CD4-positive, CD25-positive, alpha-beta regulatory T cell (primary cell): ENCODE data around the gene SDK1. TPM values are rescaled to one million over a fixed set of nuclear protein-coding genes. Genes with fewer than 3 reads are reported as not detected.
"Not testable (repeated sequence)": the region's sequence is repeated elsewhere in the genome, so short reads cannot be mapped to it uniquely, and the experiment has no call there.

Source experiments
- ATAC-seq, 2 donors: fragments of 150-1000 bp; cut with Tn5 transposase; one replicate each; pipeline ENCODE4 v1.10.0; 2021; ENCODE audit warnings: low read depth in 2 of 2, moderate number of reproducible peaks in 2 of 2, moderate library complexity in 1 of 2
- DNase-seq, 3 donors: peaks; one replicate each; pipeline versions ENCODE4 v3.0.0 to v3.0.0-alpha.2; 2012 to 2022; ENCODE audit warnings: mixed read lengths in 1 of 3
- H3K27ac ChIP-seq: one replicate; pipeline ENCODE4 v1.7.0; 2013; ENCODE audit warnings: mild to moderate bottlenecking, low read length; ENCODE audit not compliant: insufficient read depth, poor library complexity, severe bottlenecking
- H3K27me3 ChIP-seq: one replicate; pipeline ENCODE4 v1.7.0; 2013; ENCODE audit warnings: low read length; ENCODE audit not compliant: control insufficient read depth, insufficient read depth
- H3K36me3 ChIP-seq: one replicate; pipeline ENCODE4 v1.7.0; 2013; ENCODE audit warnings: mild to moderate bottlenecking, low read length, moderate library complexity; ENCODE audit not compliant: control insufficient read depth, insufficient read depth
- H3K4me1 ChIP-seq: 2 replicates; pipeline ENCODE4 v1.7.0; 2013; ENCODE audit warnings: mild to moderate bottlenecking, low read length; ENCODE audit not compliant: insufficient read depth, control insufficient read depth, poor library complexity, severe bottlenecking
- H3K4me3 ChIP-seq: one replicate; pipeline ENCODE4 v1.7.0; 2013; ENCODE audit warnings: low read depth, mild to moderate bottlenecking, low read length, moderate library complexity
- H3K9me3 ChIP-seq, 2 experiments: 1 replicate in 1 of 2; 2 replicates in 1 of 2; pipeline ENCODE4 v1.7.0; 2013; ENCODE audit warnings: low read length in 2 of 2, mild to moderate bottlenecking in 1 of 2, moderate library complexity in 1 of 2; ENCODE audit not compliant: control insufficient read depth in 2 of 2
- H3K27ac Mint-ChIP-seq, 3 donors: one replicate each; pipeline ENCODE4 v1.8.0; 2020 to 2022; ENCODE audit warnings: mild to moderate bottlenecking in 3 of 3, mixed read lengths in 3 of 3, moderate library complexity in 2 of 3
- H3K27me3 Mint-ChIP-seq: one replicate; pipeline ENCODE4 v1.8.0; 2022; ENCODE audit warnings: mild to moderate bottlenecking, mixed read lengths
- H3K36me3 Mint-ChIP-seq: one replicate; pipeline ENCODE4 v1.8.0; 2020; ENCODE audit warnings: mixed read lengths
- H3K4me1 Mint-ChIP-seq, 4 donors: one replicate each; pipeline ENCODE4 v1.8.0; 2020 to 2022; ENCODE audit warnings: mixed read lengths in 4 of 4, mild to moderate bottlenecking in 1 of 4
- H3K4me3 Mint-ChIP-seq, 4 donors: one replicate each; pipeline ENCODE4 v1.8.0; 2020 to 2022; ENCODE audit warnings: mild to moderate bottlenecking in 4 of 4, mixed read lengths in 4 of 4, moderate library complexity in 3 of 4
- H3K9me3 Mint-ChIP-seq, 7 donors: one replicate each; pipeline ENCODE4 v1.8.0; 2020 to 2022; ENCODE audit warnings: mixed read lengths in 7 of 7, mild to moderate bottlenecking in 3 of 7, moderate library complexity in 2 of 7
- polyA plus RNA-seq, 4 donors: library from polyadenylated mRNA; unstranded; fragments of 300-500 nt; fragmentation: Illumina TruSeq; gene quantifications; one replicate each; pipeline ENCODE4 v1.2.3, GENCODE V29; 2021
- total RNA-seq: library from RNA; stranded (reverse); gene quantifications from one replicate; pipeline ENCODE4 v1.2.3, GENCODE V29; 2022

The SDK1 gene
- total and polyA plus RNA-seq, 5 donors from 2014 or later: 0.47 TPM; not detected in 4

DNA sequence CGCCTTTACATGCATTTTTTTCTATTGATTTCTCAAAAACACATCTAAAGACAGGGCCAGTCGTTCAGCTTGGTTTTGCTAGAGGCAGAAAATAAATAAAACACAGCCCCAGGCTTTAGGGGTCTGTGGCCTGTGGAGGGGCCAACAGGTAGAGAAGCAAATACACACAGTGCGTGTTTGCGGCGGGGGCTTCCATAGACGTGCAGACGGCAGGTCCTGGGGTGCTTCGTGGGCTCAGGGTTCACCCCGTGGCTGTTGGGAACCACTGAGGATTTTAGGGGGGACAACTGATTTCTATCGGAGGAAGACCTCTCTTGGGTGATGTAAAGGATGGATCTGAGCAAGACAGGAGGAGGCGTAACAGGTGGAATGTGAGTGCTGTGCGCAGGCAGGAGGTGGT lies 935.3 kb downstream of the SDK1 start:
- Mint-ChIP-seq H3K27me3 (peaks cover 5% of the 10 kb centered on the region), H3K4me1 (peaks cover 0 to 7% (median 0%) of the 10 kb centered on the region in 4 donors), H3K36me3 (no peaks in the 10 kb centered on the region), H3K9me3 (peaks cover 0 to 2% (median 0%) of the 10 kb centered on the region in 7 donors), H3K27ac (no peak overlapping the region), H3K4me3 (no peak overlapping the region)
- H3K4me3 ChIP-seq: no peak overlapping the region
- no peak for DNase-seq
- H3K9me3 ChIP-seq: no peaks in the 10 kb centered on the region
- H3K4me1 ChIP-seq: no peaks in the 10 kb centered on the region
- H3K36me3 ChIP-seq: no peaks in the 10 kb centered on the region
- no peak overlapping the region for H3K27ac ChIP-seq
- no peaks in the 10 kb centered on the region for H3K27me3 ChIP-seq
- ATAC-seq: no peak

DNA sequence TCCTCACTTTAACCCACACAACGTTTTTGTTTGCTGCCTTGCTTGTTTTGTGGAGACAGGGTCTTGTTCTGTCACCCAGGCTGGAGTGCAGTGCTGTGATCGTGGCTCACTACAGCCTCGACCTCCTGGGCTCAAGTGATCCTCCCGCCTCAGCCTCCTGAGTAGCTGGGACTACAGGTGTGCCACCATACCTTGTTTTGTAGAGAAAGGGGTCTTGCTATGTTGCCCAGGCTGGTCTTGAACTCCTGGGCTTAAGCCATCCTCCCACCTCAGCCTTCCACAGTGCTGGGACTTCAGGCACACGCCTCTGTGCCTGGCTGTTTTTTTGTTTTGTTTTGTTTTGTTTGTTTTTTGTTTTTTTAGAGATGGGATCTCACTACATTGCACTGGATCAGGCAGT lies 935.8 kb downstream of the SDK1 start:
- H3K36me3 Mint-ChIP-seq, H3K27ac ChIP-seq, H3K4me1 ChIP-seq, H3K27ac Mint-ChIP-seq, DNase-seq, H3K9me3 Mint-ChIP-seq, H3K9me3 ChIP-seq, H3K4me3 Mint-ChIP-seq, H3K27me3 Mint-ChIP-seq, ATAC-seq, H3K36me3 ChIP-seq, H3K27me3 ChIP-seq, H3K4me3 ChIP-seq, H3K4me1 Mint-ChIP-seq: not testable (repeated sequence)

GRCh38 chr7:4237296-4238235 lies 936.5 kb downstream of the SDK1 start:
- Histone ChIP-seq H3K4me3 (no peak overlapping the region), H3K27me3 (no peaks in the 10 kb centered on the region), H3K9me3 (no peaks in the 10 kb centered on the region), H3K27ac (no peak overlapping the region), H3K4me1 (no peaks in the 10 kb centered on the region), H3K36me3 (no peaks in the 10 kb centered on the region)
- H3K36me3 Mint-ChIP-seq: no peaks in the 10 kb centered on the region
- ATAC-seq (no peak), DNase-seq (no peak)
- H3K27ac Mint-ChIP-seq: no peak overlapping the region
- H3K9me3 Mint-ChIP-seq: peaks cover 0 to 2% (median 0%) of the 10 kb centered on the region in 7 donors
- no peak overlapping the region for H3K4me3 Mint-ChIP-seq
- H3K4me1 Mint-ChIP-seq: peaks cover 0 to 7% (median 0%) of the 10 kb centered on the region in 4 donors
- no peaks in the 10 kb centered on the region for H3K27me3 Mint-ChIP-seq

DNA sequence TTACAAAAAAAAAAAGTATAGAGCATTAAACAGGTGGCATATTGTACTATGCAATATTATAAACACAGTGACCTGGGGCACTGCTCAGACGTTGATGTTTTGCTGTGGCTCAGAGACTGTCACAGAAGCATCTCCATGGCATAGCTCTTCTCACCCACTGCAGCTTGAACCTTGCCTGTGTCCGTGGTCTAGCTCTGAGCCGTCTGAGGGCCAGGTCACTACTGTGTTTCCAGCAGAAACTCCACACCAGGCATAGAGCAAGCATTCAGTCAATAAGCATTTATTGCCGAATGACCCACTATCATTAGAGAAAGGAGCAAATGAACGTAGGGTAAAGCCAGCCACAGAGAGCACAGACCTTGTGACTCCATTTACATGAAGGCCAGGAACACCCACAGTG lies 937.8 kb downstream of the SDK1 start:
- ATAC-seq (no peak), DNase-seq (no peak)
- Histone ChIP-seq H3K9me3 (no peaks in the 10 kb centered on the region), H3K27me3 (no peaks in the 10 kb centered on the region), H3K4me1 (no peaks in the 10 kb centered on the region), H3K36me3 (no peaks in the 10 kb centered on the region), H3K27ac (no peak overlapping the region), H3K4me3 (no peak overlapping the region)
- Mint-ChIP-seq H3K9me3 (peaks cover 0 to 8% (median 0%) of the 10 kb centered on the region in 7 donors), H3K27me3 (no peaks in the 10 kb centered on the region), H3K4me3 (no peak overlapping the region), H3K27ac (no peak overlapping the region), H3K4me1 (peaks cover 0 to 7% (median 0%) of the 10 kb centered on the region in 4 donors), H3K36me3 (no peaks in the 10 kb centered on the region)

DNA sequence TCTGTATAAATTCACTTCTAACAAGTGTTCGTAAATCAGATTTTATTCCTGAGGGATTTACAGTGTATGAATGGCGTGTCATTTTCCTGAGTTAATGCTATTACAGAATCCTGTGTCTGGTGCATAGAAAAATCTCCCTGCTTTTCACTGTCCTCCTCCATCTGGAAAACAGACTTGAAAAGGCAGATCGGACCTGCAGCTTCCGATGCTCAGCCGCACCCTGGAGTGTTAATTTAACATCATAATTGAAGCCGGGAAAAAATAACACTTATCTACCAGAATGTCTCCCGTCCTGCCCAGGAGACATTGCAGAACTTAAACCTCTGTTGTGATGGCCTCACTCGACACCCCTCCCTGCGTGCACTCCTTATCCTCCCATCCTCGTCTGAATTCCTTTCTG lies 939.0 kb downstream of the SDK1 start:
- Histone ChIP-seq H3K4me1 (no peaks in the 10 kb centered on the region), H3K27me3 (no peaks in the 10 kb centered on the region), H3K4me3 (no peak overlapping the region), H3K9me3 (no peaks in the 10 kb centered on the region), H3K27ac (no peak overlapping the region), H3K36me3 (no peaks in the 10 kb centered on the region)
- Mint-ChIP-seq H3K27ac (peak overlapping the region in 1 of 3 donors; percentile 15), H3K4me3 (no peak overlapping the region), H3K9me3 (peaks cover 0 to 13% (median 0%) of the 10 kb centered on the region in 7 donors), H3K36me3 (no peaks in the 10 kb centered on the region), H3K27me3 (no peaks in the 10 kb centered on the region), H3K4me1 (peaks cover 0 to 7% (median 0%) of the 10 kb centered on the region in 4 donors)
- no peak for ATAC-seq
- no peak for DNase-seq

DNA sequence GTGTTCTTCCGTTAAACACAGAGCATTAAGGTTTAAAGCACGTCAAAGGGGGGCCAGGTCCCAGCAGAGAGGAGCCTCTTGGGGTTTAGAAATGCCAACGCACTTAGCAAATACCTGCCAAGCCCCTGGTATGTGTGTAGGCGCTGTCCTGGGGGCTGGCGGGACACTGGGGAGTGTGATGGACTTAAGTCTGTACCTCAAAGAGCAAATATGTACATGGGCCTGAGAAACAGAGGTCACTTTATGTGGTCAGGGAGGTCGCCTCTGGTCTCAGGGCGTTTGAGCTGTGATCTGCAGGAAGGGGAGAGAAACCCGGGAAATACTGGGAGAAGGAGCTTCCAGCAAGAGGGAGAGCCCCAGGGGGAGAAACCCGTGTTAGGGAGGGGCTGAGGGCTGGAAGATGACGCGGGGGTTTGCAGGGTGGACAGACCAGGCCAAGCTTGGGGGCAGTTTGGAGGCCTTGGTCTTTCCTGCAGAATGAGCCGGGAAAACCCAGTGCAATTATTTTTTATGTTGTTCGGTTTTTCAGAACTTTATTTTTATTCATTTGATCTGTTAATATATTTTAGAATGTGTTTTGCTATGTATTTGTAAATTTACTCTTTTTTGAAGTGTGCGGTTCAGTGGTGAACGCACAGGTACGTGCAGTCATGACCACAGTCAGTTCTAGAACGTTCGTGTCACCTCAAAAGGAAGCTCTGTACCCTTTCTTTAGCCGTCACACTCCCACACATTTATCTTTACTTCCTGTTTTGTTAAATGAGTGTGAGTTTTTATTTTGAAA lies 939.7 kb downstream of the SDK1 start:
- DNase-seq: no peak
- no peaks in the 10 kb centered on the region for H3K36me3 Mint-ChIP-seq
- ATAC-seq: no peak
- peaks cover 0 to 16% (median 0%) of the 10 kb centered on the region in 7 donors for H3K9me3 Mint-ChIP-seq
- H3K9me3 ChIP-seq: no peaks in the 10 kb centered on the region
- H3K27ac ChIP-seq: no peak overlapping the region
- H3K27me3 Mint-ChIP-seq: no peaks in the 10 kb centered on the region
- no peaks in the 10 kb centered on the region for H3K36me3 ChIP-seq
- H3K4me1 Mint-ChIP-seq: peaks cover 0 to 7% (median 0%) of the 10 kb centered on the region in 4 donors
- no peak overlapping the region for H3K4me3 ChIP-seq
- H3K4me3 Mint-ChIP-seq: no peak overlapping the region
- H3K27me3 ChIP-seq: no peaks in the 10 kb centered on the region
- no peaks in the 10 kb centered on the region for H3K4me1 ChIP-seq
- peak overlapping the region in 1 of 3 donors; percentile 15 for H3K27ac Mint-ChIP-seq

- no peak for ATAC-seq
- no peak overlapping the region for H3K4me3 Mint-ChIP-seq
- H3K27ac ChIP-seq: no peak overlapping the region
- no peaks in the 10 kb centered on the region for H3K4me1 ChIP-seq
- H3K4me1 Mint-ChIP-seq: peaks cover 0 to 7% (median 0%) of the 10 kb centered on the region in 4 donors
- no peaks in the 10 kb centered on the region for H3K36me3 ChIP-seq
- peaks cover 0 to 16% (median 0%) of the 10 kb centered on the region in 7 donors for H3K9me3 Mint-ChIP-seq
- H3K36me3 Mint-ChIP-seq: no peaks in the 10 kb centered on the region
- DNase-seq: no peak
- H3K4me3 ChIP-seq: no peak overlapping the region
- no peaks in the 10 kb centered on the region for H3K27me3 ChIP-seq
- no peaks in the 10 kb centered on the region for H3K27me3 Mint-ChIP-seq
- H3K27ac Mint-ChIP-seq: no peak overlapping the region
- no peaks in the 10 kb centered on the region for H3K9me3 ChIP-seq
Observed at GRCh38 chr7:4241304-4241612, 940.2 kb downstream of the SDK1 start.
